Measurements from ENCODE around the gene DTWD2.
"Not testable (repeated sequence)": the region's sequence is repeated elsewhere in the genome, so short reads cannot be mapped to it uniquely, and the experiment has no call there.

The DTWD2 gene

GRCh38 chr5:118883362-118883761 lies 105.0 kb downstream of the DTWD2 start:
- peak; percentile 43 for DNase-seq
- H3K79me2 ChIP-seq (ENCODE audit: control insufficient read depth, insufficient read depth, low read length) = no peaks in the 10 kb centered on the region
- no peak overlapping the region for H4K8ac ChIP-seq (ENCODE audit: low read depth, low read length)
- no peaks in the 10 kb centered on the region for H3K36me3 ChIP-seq (ENCODE audit: control insufficient read depth, insufficient read depth, low read length)
- no peak overlapping the region for H3K23ac ChIP-seq (ENCODE audit: low read length)
- H2BK15ac ChIP-seq (replicated peaks; ENCODE audit: low read depth) = no peak overlapping the region
- WGBS (ENCODE audit: extremely low coverage, insufficient coverage, low lambda C conversion rate) = no CpG with 5 or more reads among the region's 2 CpGs
- no peak overlapping the region for H4K5ac ChIP-seq (ENCODE audit: low read length)
- H3K18ac ChIP-seq (ENCODE audit: low read length) = no peak overlapping the region
- H3K56ac ChIP-seq (ENCODE audit: low read length) = no peak overlapping the region
- H3K9ac ChIP-seq (ENCODE audit: low read length) = no peak overlapping the region
- no peak overlapping the region for H2BK120ac ChIP-seq (ENCODE audit: low read depth, low read length)
- no peak overlapping the region for H2AK5ac ChIP-seq (ENCODE audit: low read length)
- H3K4me1 ChIP-seq (ENCODE audit: control insufficient read depth, low read depth, low read length) = peaks cover 2% of the 10 kb centered on the region
- no peak overlapping the region for H2BK5ac ChIP-seq (ENCODE audit: low read length)
- H3K4ac ChIP-seq (ENCODE audit: low read depth, low read length) = no peak overlapping the region
- no peak overlapping the region for H3K27ac ChIP-seq (ENCODE audit: low read depth, low read length)
- no peak overlapping the region for H3K4me2 ChIP-seq (ENCODE audit: low read length)
- H3K27me3 ChIP-seq (ENCODE audit: insufficient read depth, low read length, poor library complexity) = no peaks in the 10 kb centered on the region
- no peak overlapping the region for H3K4me3 ChIP-seq (ENCODE audit: low read length)
- no peaks in the 10 kb centered on the region for H3K79me1 ChIP-seq (ENCODE audit: low read length)

GRCh38 chr5:118882666-118883065 lies 105.7 kb downstream of the DTWD2 start:
- peaks cover 2% of the 10 kb centered on the region for H3K4me1 ChIP-seq (ENCODE audit: control insufficient read depth, low read depth, low read length)
- DNase-seq = peak; percentile 73
- H3K4me2 ChIP-seq (ENCODE audit: low read length) = no peak overlapping the region
- WGBS (ENCODE audit: extremely low coverage, insufficient coverage, low lambda C conversion rate) = no CpG with 5 or more reads among the region's 3 CpGs
- H4K8ac ChIP-seq (ENCODE audit: low read depth, low read length) = no peak overlapping the region
- H3K27ac ChIP-seq (ENCODE audit: low read depth, low read length) = peak overlapping the region; percentile 4
- H2BK15ac ChIP-seq (replicated peaks; ENCODE audit: low read depth) = no peak overlapping the region
- no peak overlapping the region for H2AK5ac ChIP-seq (ENCODE audit: low read length)
- no peak overlapping the region for H3K23ac ChIP-seq (ENCODE audit: low read length)
- H3K18ac ChIP-seq (ENCODE audit: low read length) = no peak overlapping the region
- no peak overlapping the region for H4K5ac ChIP-seq (ENCODE audit: low read length)
- H3K4me3 ChIP-seq (ENCODE audit: low read length) = no peak overlapping the region
- H3K79me1 ChIP-seq (ENCODE audit: low read length) = no peaks in the 10 kb centered on the region
- H3K56ac ChIP-seq (ENCODE audit: low read length) = no peak overlapping the region
- H2BK5ac ChIP-seq (ENCODE audit: low read length) = no peak overlapping the region
- H3K4ac ChIP-seq (ENCODE audit: low read depth, low read length) = no peak overlapping the region
- H3K9ac ChIP-seq (ENCODE audit: low read length) = no peak overlapping the region
- H2BK120ac ChIP-seq (ENCODE audit: low read depth, low read length) = no peak overlapping the region
- H3K27me3 ChIP-seq (ENCODE audit: insufficient read depth, low read length, poor library complexity) = no peaks in the 10 kb centered on the region
- no peaks in the 10 kb centered on the region for H3K79me2 ChIP-seq (ENCODE audit: control insufficient read depth, insufficient read depth, low read length)
- no peaks in the 10 kb centered on the region for H3K36me3 ChIP-seq (ENCODE audit: control insufficient read depth, insufficient read depth, low read length)

- H3K9ac ChIP-seq (ENCODE audit: low read length); H3K79me2 ChIP-seq (ENCODE audit: control insufficient read depth, insufficient read depth, low read length); H3K4me2 ChIP-seq (ENCODE audit: low read length); H2BK5ac ChIP-seq (ENCODE audit: low read length); H2BK120ac ChIP-seq (ENCODE audit: low read depth, low read length); H3K27me3 ChIP-seq (ENCODE audit: insufficient read depth, low read length, poor library complexity); H3K56ac ChIP-seq (ENCODE audit: low read length); H4K8ac ChIP-seq (ENCODE audit: low read depth, low read length); H3K36me3 ChIP-seq (ENCODE audit: control insufficient read depth, insufficient read depth, low read length); H3K4me1 ChIP-seq (ENCODE audit: control insufficient read depth, low read depth, low read length); H3K4ac ChIP-seq (ENCODE audit: low read depth, low read length); H3K79me1 ChIP-seq (ENCODE audit: low read length); H3K27ac ChIP-seq (ENCODE audit: low read depth, low read length); H3K18ac ChIP-seq (ENCODE audit: low read length); H2AK5ac ChIP-seq (ENCODE audit: low read length); H4K5ac ChIP-seq (ENCODE audit: low read length); DNase-seq; H2BK15ac ChIP-seq (replicated peaks; ENCODE audit: low read depth); H3K23ac ChIP-seq (ENCODE audit: low read length); H3K4me3 ChIP-seq (ENCODE audit: low read length): not testable (repeated sequence)
- no CpG with 5 or more reads among the region's 3 CpGs for WGBS (ENCODE audit: extremely low coverage, insufficient coverage, low lambda C conversion rate)
Observed at GRCh38 chr5:118876852-118877251, 111.5 kb downstream of the DTWD2 start.

GRCh38 chr5:118875131-118875530 lies 113.2 kb downstream of the DTWD2 start:
- Histone ChIP-seq H2BK15ac (replicated peaks; ENCODE audit: low read depth) (no peak overlapping the region), H3K18ac (ENCODE audit: low read length) (no peak overlapping the region), H3K23ac (ENCODE audit: low read length) (no peak overlapping the region), H2AK5ac (ENCODE audit: low read length) (no peak overlapping the region), H2BK5ac (ENCODE audit: low read length) (no peak overlapping the region), H3K9ac (ENCODE audit: low read length) (no peak overlapping the region), H3K4ac (ENCODE audit: low read depth, low read length) (no peak overlapping the region), H3K4me1 (ENCODE audit: control insufficient read depth, low read depth, low read length) (no peaks in the 10 kb centered on the region), H3K79me2 (ENCODE audit: control insufficient read depth, insufficient read depth, low read length) (peaks cover 7% of the 10 kb centered on the region), H3K4me2 (ENCODE audit: low read length) (no peak overlapping the region), H3K27ac (ENCODE audit: low read depth, low read length) (no peak overlapping the region), H3K79me1 (ENCODE audit: low read length) (peaks cover 6% of the 10 kb centered on the region), H4K8ac (ENCODE audit: low read depth, low read length) (no peak overlapping the region), H3K36me3 (ENCODE audit: control insufficient read depth, insufficient read depth, low read length) (no peaks in the 10 kb centered on the region), H3K27me3 (ENCODE audit: insufficient read depth, low read length, poor library complexity) (no peaks in the 10 kb centered on the region), H3K56ac (ENCODE audit: low read length) (no peak overlapping the region), H4K5ac (ENCODE audit: low read length) (no peak overlapping the region), H2BK120ac (ENCODE audit: low read depth, low read length) (no peak overlapping the region), H3K4me3 (ENCODE audit: low read length) (no peak overlapping the region)
- no peak for DNase-seq

- H3K27ac ChIP-seq (ENCODE audit: low read depth, low read length) = no peak overlapping the region
- H2BK120ac ChIP-seq (ENCODE audit: low read depth, low read length) = no peak overlapping the region
Observed at GRCh38 chr5:118873417-118873816, 114.9 kb downstream of the DTWD2 start.

GRCh38 chr5:118863345-118863744 lies 125.0 kb downstream of the DTWD2 start:
- no peaks in the 10 kb centered on the region for H3K4me1 ChIP-seq (ENCODE audit: control insufficient read depth, low read depth, low read length)
- no peak overlapping the region for H3K4me2 ChIP-seq (ENCODE audit: low read length)
- H3K79me1 ChIP-seq (ENCODE audit: low read length) = no peaks in the 10 kb centered on the region
- no peaks in the 10 kb centered on the region for H3K27me3 ChIP-seq (ENCODE audit: insufficient read depth, low read length, poor library complexity)
- H3K9ac ChIP-seq (ENCODE audit: low read length) = no peak overlapping the region
- H3K27ac ChIP-seq (ENCODE audit: low read depth, low read length) = no peak overlapping the region
- no peak overlapping the region for H3K56ac ChIP-seq (ENCODE audit: low read length)
- H2AK5ac ChIP-seq (ENCODE audit: low read length) = no peak overlapping the region
- no peaks in the 10 kb centered on the region for H3K79me2 ChIP-seq (ENCODE audit: control insufficient read depth, insufficient read depth, low read length)
- no peak overlapping the region for H3K18ac ChIP-seq (ENCODE audit: low read length)
- H4K8ac ChIP-seq (ENCODE audit: low read depth, low read length) = no peak overlapping the region
- no peak overlapping the region for H2BK5ac ChIP-seq (ENCODE audit: low read length)
- no peak overlapping the region for H3K4ac ChIP-seq (ENCODE audit: low read depth, low read length)
- DNase-seq = no peak
- no peak overlapping the region for H2BK120ac ChIP-seq (ENCODE audit: low read depth, low read length)
- H3K36me3 ChIP-seq (ENCODE audit: control insufficient read depth, insufficient read depth, low read length) = no peaks in the 10 kb centered on the region
- no peak overlapping the region for H3K4me3 ChIP-seq (ENCODE audit: low read length)
- H4K5ac ChIP-seq (ENCODE audit: low read length) = no peak overlapping the region
- no peak overlapping the region for H2BK15ac ChIP-seq (replicated peaks; ENCODE audit: low read depth)
- no peak overlapping the region for H3K23ac ChIP-seq (ENCODE audit: low read length)

More at GRCh38 chr5:118873417-118873816, 114.9 kb downstream of the DTWD2 start:
- H3K4me3 ChIP-seq (ENCODE audit: low read length) = no peak overlapping the region
- H3K18ac ChIP-seq (ENCODE audit: low read length) = no peak overlapping the region
- no peak overlapping the region for H3K56ac ChIP-seq (ENCODE audit: low read length)
- H3K23ac ChIP-seq (ENCODE audit: low read length) = no peak overlapping the region
- H2BK15ac ChIP-seq (replicated peaks; ENCODE audit: low read depth) = no peak overlapping the region
- H2BK5ac ChIP-seq (ENCODE audit: low read length) = no peak overlapping the region
- DNase-seq = no peak
- no peak overlapping the region for H4K5ac ChIP-seq (ENCODE audit: low read length)
- no peaks in the 10 kb centered on the region for H3K4me1 ChIP-seq (ENCODE audit: control insufficient read depth, low read depth, low read length)
- no peak overlapping the region for H3K4ac ChIP-seq (ENCODE audit: low read depth, low read length)
- no CpG with 5 or more reads among the region's 6 CpGs for WGBS (ENCODE audit: extremely low coverage, insufficient coverage, low lambda C conversion rate)
- H3K9ac ChIP-seq (ENCODE audit: low read length) = no peak overlapping the region
- H3K27me3 ChIP-seq (ENCODE audit: insufficient read depth, low read length, poor library complexity) = no peaks in the 10 kb centered on the region
- H2AK5ac ChIP-seq (ENCODE audit: low read length) = no peak overlapping the region
- H3K4me2 ChIP-seq (ENCODE audit: low read length) = no peak overlapping the region
- H3K36me3 ChIP-seq (ENCODE audit: control insufficient read depth, insufficient read depth, low read length) = no peaks in the 10 kb centered on the region
- H4K8ac ChIP-seq (ENCODE audit: low read depth, low read length) = no peak overlapping the region
- peaks cover 7% of the 10 kb centered on the region for H3K79me2 ChIP-seq (ENCODE audit: control insufficient read depth, insufficient read depth, low read length)
- peaks cover 6% of the 10 kb centered on the region for H3K79me1 ChIP-seq (ENCODE audit: low read length)

Measured in mesendoderm (in vitro differentiated cells).